ENCODE results near the gene ZNF214.

ZNF214 gene

GRCh38 chr11:7021318-7021717 is 1.2 kb upstream of the ZNF214 start:
- no peak overlapping the region for H2AK5ac ChIP-seq (ENCODE audit: low read length)
- no peak overlapping the region for H3K23ac ChIP-seq (ENCODE audit: low read length)
- no peak overlapping the region for H3K18ac ChIP-seq (ENCODE audit: low read length)
- WGBS (ENCODE audit: extremely low coverage, insufficient coverage, insufficient read length): no CpG with 5 or more reads among the region's 5 CpGs
- no peak overlapping the region for H3K4ac ChIP-seq (ENCODE audit: low read depth, low read length)
- no peak overlapping the region for H4K8ac ChIP-seq (ENCODE audit: low read depth, low read length)
- H4K91ac ChIP-seq (ENCODE audit: low read depth, low read length): no peak overlapping the region
- no peak overlapping the region for H3K27ac ChIP-seq (ENCODE audit: low read depth, low read length)
- no peak overlapping the region for H3K9ac ChIP-seq (ENCODE audit: low read length)
- H3K4me1 ChIP-seq (ENCODE audit: control insufficient read depth in 1 of 2, insufficient read depth in 2 of 2, low read length in 2 of 2): peaks cover 6 to 7% of the 10 kb centered on the region in 2 experiments
- H2BK5ac ChIP-seq (ENCODE audit: low read depth, low read length, poor library complexity): no peak overlapping the region
- H3K9me3 ChIP-seq (ENCODE audit: insufficient read depth, low read depth, low read length): no peaks in the 10 kb centered on the region
- H2AFZ ChIP-seq (ENCODE audit: insufficient read depth, low read length, poor library complexity): no peak overlapping the region
- peak in 1 of 2 donors; percentile 2 for DNase-seq
- no peaks in the 10 kb centered on the region for H3K36me3 ChIP-seq (ENCODE audit: control insufficient read depth in 1 of 2, insufficient read depth in 2 of 2, low read length in 2 of 2)
- H2BK120ac ChIP-seq (ENCODE audit: insufficient read depth, low read length, poor library complexity): no peak overlapping the region
- no peak overlapping the region for H3K4me3 ChIP-seq (ENCODE audit: low read depth, low read length)
- no peak overlapping the region for H2BK12ac ChIP-seq (ENCODE audit: low read length)
- H3K14ac ChIP-seq (ENCODE audit: low read length): no peak overlapping the region
- no peak overlapping the region for H3K4me2 ChIP-seq (ENCODE audit: low read length)
- peaks cover 6% of the 10 kb centered on the region for H3K79me2 ChIP-seq (ENCODE audit: control insufficient read depth, insufficient read depth, low read length, poor library complexity)
- H3K27me3 ChIP-seq (ENCODE audit: insufficient read depth, low read length): no peaks in the 10 kb centered on the region
- H3K79me1 ChIP-seq (ENCODE audit: low read length): peaks cover 5% of the 10 kb centered on the region
- no peak overlapping the region for H4K12ac ChIP-seq (ENCODE audit: low read depth, low read length)

- H3K4ac ChIP-seq (ENCODE audit: low read depth, low read length): no peak overlapping the region
- H4K12ac ChIP-seq (ENCODE audit: low read depth, low read length): peak overlapping the region; percentile 98
- H3K79me1 ChIP-seq (ENCODE audit: low read length): peaks cover 5% of the 10 kb centered on the region
- peak overlapping the region; percentile 87 for H3K4me3 ChIP-seq (ENCODE audit: low read depth, low read length)
- H2BK12ac ChIP-seq (ENCODE audit: low read length): peak overlapping the region; percentile 27
- peak overlapping the region; percentile 83 for H2AK5ac ChIP-seq (ENCODE audit: low read length)
- peak overlapping the region; percentile 61 for H3K14ac ChIP-seq (ENCODE audit: low read length)
- H3K9ac ChIP-seq (ENCODE audit: low read length): peak overlapping the region; percentile 55
- H3K36me3 ChIP-seq (ENCODE audit: control insufficient read depth in 1 of 2, insufficient read depth in 2 of 2, low read length in 2 of 2): no peaks in the 10 kb centered on the region
- no CpG with 5 or more reads among the region's 26 CpGs for WGBS (ENCODE audit: extremely low coverage, insufficient coverage, insufficient read length)
- H3K4me2 ChIP-seq (ENCODE audit: low read length): peak overlapping the region; percentile 85
- H3K4me1 ChIP-seq (ENCODE audit: control insufficient read depth in 1 of 2, insufficient read depth in 2 of 2, low read length in 2 of 2): peaks cover 6 to 7% of the 10 kb centered on the region in 2 experiments
- no peaks in the 10 kb centered on the region for H3K27me3 ChIP-seq (ENCODE audit: insufficient read depth, low read length)
- peaks cover 6% of the 10 kb centered on the region for H3K79me2 ChIP-seq (ENCODE audit: control insufficient read depth, insufficient read depth, low read length, poor library complexity)
- H3K27ac ChIP-seq (ENCODE audit: low read depth, low read length): no peak overlapping the region
- no peak for DNase-seq
- H3K18ac ChIP-seq (ENCODE audit: low read length): peak overlapping the region; percentile 60
- H2AFZ ChIP-seq (ENCODE audit: insufficient read depth, low read length, poor library complexity): peak overlapping the region; percentile 100
- no peak overlapping the region for H3K23ac ChIP-seq (ENCODE audit: low read length)
- peak overlapping the region; percentile 56 for H2BK5ac ChIP-seq (ENCODE audit: low read depth, low read length, poor library complexity)
- H3K9me3 ChIP-seq (ENCODE audit: insufficient read depth, low read depth, low read length): no peaks in the 10 kb centered on the region
- H2BK120ac ChIP-seq (ENCODE audit: insufficient read depth, low read length, poor library complexity): peak overlapping the region; percentile 55
- H4K8ac ChIP-seq (ENCODE audit: low read depth, low read length): peak overlapping the region; percentile 87
- peak overlapping the region; percentile 47 for H4K91ac ChIP-seq (ENCODE audit: low read depth, low read length)
These were observed 505 bp downstream of the ZNF214 start for GRCh38 chr11:7019500-7020182.

- H3K36me3 ChIP-seq (ENCODE audit: control insufficient read depth in 1 of 2, insufficient read depth in 2 of 2, low read length in 2 of 2): no peaks in the 10 kb centered on the region
These were observed 4.1 kb downstream of the ZNF214 start for GRCh38 chr11:7016011-7016410.

GRCh38 chr11:7014118-7014517 is 6.0 kb downstream of the ZNF214 start:
- Histone ChIP-seq H2BK12ac (ENCODE audit: low read length) (no peak overlapping the region), H3K4ac (ENCODE audit: low read depth, low read length) (no peak overlapping the region), H3K79me1 (ENCODE audit: low read length) (no peaks in the 10 kb centered on the region), H3K23ac (ENCODE audit: low read length) (no peak overlapping the region), H3K4me3 (ENCODE audit: low read depth, low read length) (no peak overlapping the region), H3K4me2 (ENCODE audit: low read length) (no peak overlapping the region), H2BK120ac (ENCODE audit: insufficient read depth, low read length, poor library complexity) (no peak overlapping the region), H3K36me3 (ENCODE audit: control insufficient read depth in 1 of 2, insufficient read depth in 2 of 2, low read length in 2 of 2) (no peaks in the 10 kb centered on the region), H4K12ac (ENCODE audit: low read depth, low read length) (no peak overlapping the region), H3K18ac (ENCODE audit: low read length) (no peak overlapping the region), H3K27ac (ENCODE audit: low read depth, low read length) (no peak overlapping the region), H4K91ac (ENCODE audit: low read depth, low read length) (no peak overlapping the region), H2AFZ (ENCODE audit: insufficient read depth, low read length, poor library complexity) (no peak overlapping the region), H2BK5ac (ENCODE audit: low read depth, low read length, poor library complexity) (no peak overlapping the region), H3K9ac (ENCODE audit: low read length) (no peak overlapping the region), H3K27me3 (ENCODE audit: insufficient read depth, low read length) (no peaks in the 10 kb centered on the region), H3K9me3 (ENCODE audit: insufficient read depth, low read depth, low read length) (no peaks in the 10 kb centered on the region), H3K79me2 (ENCODE audit: control insufficient read depth, insufficient read depth, low read length, poor library complexity) (no peaks in the 10 kb centered on the region), H3K14ac (ENCODE audit: low read length) (no peak overlapping the region), H2AK5ac (ENCODE audit: low read length) (no peak overlapping the region), H3K4me1 (ENCODE audit: control insufficient read depth in 1 of 2, insufficient read depth in 2 of 2, low read length in 2 of 2) (peaks cover 0 to 3% of the 10 kb centered on the region in 2 experiments), H4K8ac (ENCODE audit: low read depth, low read length) (no peak overlapping the region)
- DNase-seq: no peak
- no CpG with 5 or more reads among the region's 1 CpG for WGBS (ENCODE audit: extremely low coverage, insufficient coverage, insufficient read length)

More at GRCh38 chr11:7016011-7016410, 4.1 kb downstream of the ZNF214 start:
- no peak for DNase-seq
- no peak overlapping the region for H2AFZ ChIP-seq (ENCODE audit: insufficient read depth, low read length, poor library complexity)
- no peak overlapping the region for H2AK5ac ChIP-seq (ENCODE audit: low read length)
- no peak overlapping the region for H3K4me2 ChIP-seq (ENCODE audit: low read length)
- peaks cover 6% of the 10 kb centered on the region for H3K79me2 ChIP-seq (ENCODE audit: control insufficient read depth, insufficient read depth, low read length, poor library complexity)
- no peak overlapping the region for H2BK120ac ChIP-seq (ENCODE audit: insufficient read depth, low read length, poor library complexity)
- H3K79me1 ChIP-seq (ENCODE audit: low read length): peaks cover 5% of the 10 kb centered on the region
- peaks cover 6 to 11% of the 10 kb centered on the region in 2 experiments for H3K4me1 ChIP-seq (ENCODE audit: control insufficient read depth in 1 of 2, insufficient read depth in 2 of 2, low read length in 2 of 2)
- H4K91ac ChIP-seq (ENCODE audit: low read depth, low read length): no peak overlapping the region
- no peak overlapping the region for H3K27ac ChIP-seq (ENCODE audit: low read depth, low read length)
- H3K23ac ChIP-seq (ENCODE audit: low read length): no peak overlapping the region
- no peaks in the 10 kb centered on the region for H3K9me3 ChIP-seq (ENCODE audit: insufficient read depth, low read depth, low read length)
- no peak overlapping the region for H3K9ac ChIP-seq (ENCODE audit: low read length)
- H4K12ac ChIP-seq (ENCODE audit: low read depth, low read length): no peak overlapping the region
- H3K14ac ChIP-seq (ENCODE audit: low read length): no peak overlapping the region
- H3K27me3 ChIP-seq (ENCODE audit: insufficient read depth, low read length): no peaks in the 10 kb centered on the region
- H3K18ac ChIP-seq (ENCODE audit: low read length): no peak overlapping the region
- no peak overlapping the region for H2BK12ac ChIP-seq (ENCODE audit: low read length)
- H3K4ac ChIP-seq (ENCODE audit: low read depth, low read length): no peak overlapping the region
- H2BK5ac ChIP-seq (ENCODE audit: low read depth, low read length, poor library complexity): no peak overlapping the region
- no peak overlapping the region for H4K8ac ChIP-seq (ENCODE audit: low read depth, low read length)
- no peak overlapping the region for H3K4me3 ChIP-seq (ENCODE audit: low read depth, low read length)
- no CpG with 5 or more reads among the region's 1 CpG for WGBS (ENCODE audit: extremely low coverage, insufficient coverage, insufficient read length)
